Measurements from ENCODE around the gene USP5.

- TF ChIP-seq CTCF (IDR thresholded peaks at IDR 0.05) (peak; percentile 82 to 96 (median 94)), POLR2A (IDR thresholded peaks at IDR 0.05) (no peak)
These were observed 20.4 kb downstream of the USP5 start for GRCh38 chr12:6872073-6873048.

Measured in esophagus squamous epithelium (tissue), 4 donors.